DND-41 (cell line): ENCODE measurements around the gene KCNH1.
"Not testable (repeated sequence)": the region's sequence is repeated elsewhere in the genome, so short reads cannot be mapped to it uniquely, and the experiment has no call there.

Source experiments
- EZH2 ChIP-seq: IDR thresholded peaks from 3 replicates; pipeline ENCODE4 v1.6.1; 2012; ENCODE audit warnings: borderline replicate concordance, low read depth, mild to moderate bottlenecking, moderate library complexity, low read length, inconsistent platforms; ENCODE audit not compliant: severe bottlenecking
- TF ChIP-seq, protein P1 (sequence below): IDR thresholded peaks from 2 replicates; pipeline ENCODE4 v1.5.1; 2012; ENCODE audit warnings: borderline replicate concordance, low read length, moderate library complexity, mild to moderate bottlenecking; ENCODE audit not compliant: poor library complexity, severe bottlenecking; ENCODE audit errors: extremely low read depth

DNA sequence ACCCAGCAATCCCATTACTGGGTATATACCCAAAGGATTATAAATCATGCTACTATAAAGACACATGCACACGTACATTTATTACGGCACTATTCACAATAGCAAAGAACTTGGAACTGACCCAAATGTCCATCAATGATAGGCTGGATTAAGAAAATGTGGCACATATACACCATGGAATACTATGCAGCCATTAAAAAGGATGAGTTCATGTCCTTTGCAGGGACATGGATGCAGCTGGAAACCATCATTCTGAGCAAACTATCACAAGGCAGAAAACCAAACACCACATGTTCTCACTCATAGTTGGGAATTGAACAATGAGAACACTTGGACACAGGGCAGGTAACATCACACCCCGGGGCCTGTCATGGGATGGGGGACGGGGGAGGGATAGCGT, 52.5 kb downstream of the KCNH1 start:
- TF ChIP-seq, protein P1, sequence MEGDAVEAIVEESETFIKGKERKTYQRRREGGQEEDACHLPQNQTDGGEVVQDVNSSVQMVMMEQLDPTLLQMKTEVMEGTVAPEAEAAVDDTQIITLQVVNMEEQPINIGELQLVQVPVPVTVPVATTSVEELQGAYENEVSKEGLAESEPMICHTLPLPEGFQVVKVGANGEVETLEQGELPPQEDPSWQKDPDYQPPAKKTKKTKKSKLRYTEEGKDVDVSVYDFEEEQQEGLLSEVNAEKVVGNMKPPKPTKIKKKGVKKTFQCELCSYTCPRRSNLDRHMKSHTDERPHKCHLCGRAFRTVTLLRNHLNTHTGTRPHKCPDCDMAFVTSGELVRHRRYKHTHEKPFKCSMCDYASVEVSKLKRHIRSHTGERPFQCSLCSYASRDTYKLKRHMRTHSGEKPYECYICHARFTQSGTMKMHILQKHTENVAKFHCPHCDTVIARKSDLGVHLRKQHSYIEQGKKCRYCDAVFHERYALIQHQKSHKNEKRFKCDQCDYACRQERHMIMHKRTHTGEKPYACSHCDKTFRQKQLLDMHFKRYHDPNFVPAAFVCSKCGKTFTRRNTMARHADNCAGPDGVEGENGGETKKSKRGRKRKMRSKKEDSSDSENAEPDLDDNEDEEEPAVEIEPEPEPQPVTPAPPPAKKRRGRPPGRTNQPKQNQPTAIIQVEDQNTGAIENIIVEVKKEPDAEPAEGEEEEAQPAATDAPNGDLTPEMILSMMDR = not testable (repeated sequence)
- not testable (repeated sequence) for TF ChIP-seq EZH2
